HT1080 (cell line): ENCODE results near the gene HSFY2. TPM values are rescaled to one million over a fixed set of nuclear protein-coding genes. Genes with fewer than 3 reads are reported as not detected.
"Not testable (repeated sequence)": the region's sequence is repeated elsewhere in the genome, so short reads cannot be mapped to it uniquely, and the experiment has no call there.

Experiments
- DNase-seq: peaks from one replicate; pipeline ENCODE4 v3.0.0-alpha.2; 2015; ENCODE audit warnings: low read depth
- polyA plus RNA-seq, 2 experiments: library from polyadenylated mRNA; depleted of rRNA; stranded (reverse); fragments of >200 nt; gene quantifications; 2 replicates each; pipeline ENCODE4 v1.2.3, GENCODE V29; 2015
- small RNA-seq: library from RNA; depleted of rRNA; stranded (forward); fragments of <200 nt; gene quantifications from one replicate; pipeline ENCODE3, GENCODE V24; 2014
- total RNA-seq: library from RNA; depleted of rRNA; stranded (reverse); fragments of >200 nt; shearing (Covaris generic); gene quantifications from 2 replicates; pipeline ENCODE4 v1.2.3, GENCODE V29; 2014; rRNA removed

The HSFY2 gene
- not detected in 2 replicates for total RNA-seq
- not detected in 2 replicates for polyA plus RNA-seq (2015; cell fraction: cytosol; rRNA removed)
- not detected in 2 replicates for polyA plus RNA-seq (2015; cell fraction: nucleus; rRNA removed)

GRCh38 chrY:18773635-18774034 is at the start of gene HSFY2:
HSFY2 (minus strand) TSS chrY:18773735; CDS start chrY:18773618, 117 bp downstream.
- DNase-seq = not testable (repeated sequence)

GRCh38 chrY:18815751-18816150 is 42.2 kb upstream of the HSFY2 start:
- DNase-seq = not testable (repeated sequence)

DNA sequence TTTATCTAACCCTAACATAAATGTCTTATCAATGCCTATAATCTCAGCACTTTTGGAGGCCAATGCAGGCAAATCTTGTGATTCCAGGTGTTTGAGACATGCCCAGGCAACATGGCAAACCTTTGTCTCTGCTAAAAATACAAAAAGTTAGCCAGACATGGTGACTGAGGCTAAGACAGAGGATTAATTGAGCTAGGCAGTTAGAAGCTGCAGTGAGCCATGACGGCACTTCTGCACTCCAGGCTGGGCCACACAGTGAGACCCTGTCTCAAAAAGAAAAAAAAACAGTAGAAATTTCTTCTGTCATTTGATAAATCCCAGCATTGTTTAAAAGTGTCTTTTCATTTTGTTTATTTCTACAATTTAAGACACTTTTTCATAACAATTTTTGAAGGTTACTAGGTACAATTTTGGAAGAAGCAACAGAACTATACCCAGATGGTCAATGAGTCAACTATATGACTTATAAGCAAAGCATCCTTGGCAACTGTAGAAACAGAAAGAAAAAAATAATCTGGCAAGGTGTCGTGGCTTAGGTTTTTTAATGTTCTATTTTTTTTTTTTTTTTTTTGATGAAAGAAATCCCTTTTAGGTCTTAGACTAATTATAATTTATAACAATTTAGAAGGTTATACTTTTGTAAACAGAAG is 15.3 kb upstream of the HSFY2 start:
- DNase-seq = not testable (repeated sequence)

DNA sequence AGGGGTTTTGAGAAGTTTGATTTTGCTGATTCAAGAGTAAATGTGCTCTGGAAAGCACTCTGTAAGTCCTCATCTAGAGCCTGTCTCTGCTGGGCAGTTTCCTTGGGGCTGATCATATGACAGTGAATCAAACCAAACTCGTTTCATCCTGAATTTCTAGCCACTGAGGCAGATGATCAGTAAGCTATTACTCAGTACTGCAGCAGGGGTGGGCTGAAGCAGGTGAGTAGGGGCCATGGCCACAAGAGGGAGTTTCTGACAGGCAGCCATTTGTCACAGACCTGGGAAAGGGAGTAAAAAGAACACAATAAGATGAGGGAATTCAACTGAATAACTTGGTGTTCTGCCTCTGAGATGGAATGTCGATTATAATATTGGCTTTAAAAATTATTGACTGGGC is 19.5 kb downstream of the HSFY2 start:
- DNase-seq = not testable (repeated sequence)

GRCh38 chrY:18753133-18753815 is 20.3 kb downstream of the HSFY2 start:
- not testable (repeated sequence) for DNase-seq

- DNase-seq = not testable (repeated sequence)
Measured at GRCh38 chrY:18723714-18724113, 49.8 kb downstream of the HSFY2 start.

Small RNAs within 50 kb of the gene (small RNA-seq; reads per million reads assigned to genes)
- gene GPM6BP2 = not detected

Other genes with a start within 250 kb of the HSFY2 start
- not detected in 2 replicates for gene HSFY1, start 227.0 kb downstream of the HSFY2 start, total RNA-seq